GM23338 (cell line): ENCODE measurements around the gene GPATCH2. TPM values are rescaled to one million over a fixed set of nuclear protein-coding genes. Genes with fewer than 3 reads are reported as not detected.

ENCODE experiments used
- ATAC-seq: fragments of 200-7000 bp; cut with Tn5 transposase; 3 replicates; pipeline ENCODE4 v1.9.1; 2020
- DNase-seq: peaks from one replicate; pipeline ENCODE4 v3.0.0-alpha.2; 2015; ENCODE audit warnings: low spot score
- H2AFZ ChIP-seq: fragments of 200-600 bp; sonication (generic); 2 replicates; pipeline ENCODE4 v1.8.0; 2016; ENCODE audit warnings: antibody characterized with exemption, mild to moderate bottlenecking, moderate library complexity
- H3F3A ChIP-seq: fragments of 200-600 bp; sonication (generic); replicated peaks from 2 replicates; pipeline ENCODE4 v1.8.0; 2017; ENCODE audit warnings: antibody characterized with exemption, mixed run types, low read depth
- H3K27ac ChIP-seq: fragments of 200-600 bp; sonication (generic); 2 replicates; pipeline ENCODE4 v1.6.1; 2016; ENCODE audit warnings: low read depth
- H3K27me3 ChIP-seq: fragments of 200-600 bp; sonication (generic); 2 replicates; pipeline ENCODE4 v1.8.0; 2016; ENCODE audit warnings: mild to moderate bottlenecking, mixed run types, moderate library complexity; ENCODE audit not compliant: insufficient read depth
- H3K36me3 ChIP-seq: fragments of 200-600 bp; sonication (generic); 2 replicates; pipeline ENCODE4 v1.8.0; 2016; ENCODE audit warnings: mild to moderate bottlenecking; ENCODE audit not compliant: insufficient read depth
- H3K4me1 ChIP-seq: fragments of 200-600 bp; sonication (generic); 2 replicates; pipeline ENCODE4 v1.8.0; 2016; ENCODE audit warnings: mild to moderate bottlenecking, moderate library complexity; ENCODE audit not compliant: insufficient read depth
- H3K4me2 ChIP-seq: fragments of 200-600 bp; sonication (generic); 2 replicates; pipeline ENCODE4 v1.7.1; 2017; ENCODE audit warnings: mixed run types
- H3K4me3 ChIP-seq: fragments of 200-600 bp; sonication (generic); 2 replicates; pipeline ENCODE4 v1.6.1; 2016; ENCODE audit warnings: mixed run types
- H3K79me2 ChIP-seq: fragments of 200-600 bp; sonication (generic); replicated peaks from 2 replicates; pipeline ENCODE4 v1.8.0; 2017; ENCODE audit warnings: mild to moderate bottlenecking; ENCODE audit not compliant: insufficient read depth
- H3K9me2 ChIP-seq: fragments of 200-600 bp; sonication (generic); 2 replicates; pipeline ENCODE4 v1.8.0; 2017; ENCODE audit not compliant: insufficient read depth
- H4K20me1 ChIP-seq: fragments of 200-600 bp; sonication (generic); replicated peaks from 2 replicates; pipeline ENCODE4 v1.8.0; 2017; ENCODE audit warnings: mild to moderate bottlenecking; ENCODE audit not compliant: insufficient read depth
- H3K27ac Mint-ChIP-seq: 2 replicates; pipeline ENCODE4 v1.8.0; 2020; ENCODE audit warnings: inconsistent platforms, mild to moderate bottlenecking, moderate library complexity, mixed read lengths
- H3K27me3 Mint-ChIP-seq: 3 replicates; pipeline ENCODE4 v1.8.0; 2022; ENCODE audit warnings: low read depth, mild to moderate bottlenecking, moderate library complexity, mixed read lengths, inconsistent platforms; ENCODE audit not compliant: insufficient read depth, poor library complexity
- H3K36me3 Mint-ChIP-seq: 3 replicates; pipeline ENCODE4 v1.8.0; 2021; ENCODE audit warnings: low read depth, mild to moderate bottlenecking, inconsistent platforms, moderate library complexity, mixed read lengths
- H3K4me1 Mint-ChIP-seq: 3 replicates; pipeline ENCODE4 v1.8.0; 2020; ENCODE audit warnings: mild to moderate bottlenecking, inconsistent platforms, mixed read lengths
- H3K4me3 Mint-ChIP-seq: 3 replicates; pipeline ENCODE4 v1.8.0; 2021; ENCODE audit warnings: moderate library complexity, mild to moderate bottlenecking, inconsistent platforms, mixed read lengths
- H3K9me3 Mint-ChIP-seq: 3 replicates; pipeline ENCODE4 v1.8.0; 2020; ENCODE audit warnings: moderate library complexity, mild to moderate bottlenecking, inconsistent platforms, mixed read lengths
- CREB1 ChIP-seq: fragments of 250-450 bp; sonication (Bioruptor Pico); IDR thresholded peaks from 2 replicates; pipeline ENCODE4 v1.5.0; 2020; ENCODE audit warnings: low read depth, mild to moderate bottlenecking, moderate library complexity
- EZH2 ChIP-seq: fragments of 200-600 bp; sonication (generic); IDR thresholded peaks from one replicate; pipeline ENCODE4 v1.8.0; 2017; ENCODE audit warnings: antibody characterized with exemption, mild to moderate bottlenecking, low read depth; ENCODE audit not compliant: unreplicated experiment
- NANOG ChIP-seq: IDR thresholded peaks from 2 replicates; pipeline ENCODE4 v1.6.1; 2016; ENCODE audit warnings: antibody characterized with exemption, borderline replicate concordance
- ZNF114 ChIP-seq: fragments of 250-450 bp; sonication (Bioruptor Pico); IDR thresholded peaks from 2 replicates; pipeline ENCODE4 v1.5.0; 2020; ENCODE audit warnings: mild to moderate bottlenecking, moderate library complexity
- polyA plus RNA-seq: library from polyadenylated mRNA; unstranded; fragments of >200 nt; fragmentation: Nextera tagmentation; extraction: Ambion mirVana; gene quantifications from 2 replicates; pipeline ENCODE4 v1.2.1, GENCODE V29; 2016
- total RNA-seq: library from RNA; depleted of rRNA; stranded (reverse); fragments of >200 nt; shearing (Covaris generic); gene quantifications from 2 replicates; pipeline ENCODE4 v1.2.3, GENCODE V29; 2014
- TF ChIP-seq, protein P1 (sequence below): fragments of 250-450 bp; sonication (Bioruptor Pico); IDR thresholded peaks from 2 replicates; pipeline ENCODE4 v1.5.0; 2020; ENCODE audit warnings: mild to moderate bottlenecking, moderate library complexity
- TF ChIP-seq, protein P2 (sequence below), 2 experiments: fragments of 200-600 bp in 1 of 2; sonication (generic) in 1 of 2; conservative IDR thresholded peaks; 2 replicates each; pipeline versions ENCODE4 v1.5.1 to v1.6.1; 2016 to 2017; ENCODE audit warnings: antibody characterized with exemption in 2 of 2, low read depth in 2 of 2, mild to moderate bottlenecking in 2 of 2, moderate library complexity in 1 of 2
- TF ChIP-seq, protein P3 (sequence below): IDR thresholded peaks from one replicate; pipeline ENCODE4 v1.6.1; 2018; ENCODE audit warnings: antibody characterized with exemption; ENCODE audit not compliant: unreplicated experiment

Gene GPATCH2
- total and polyA plus RNA-seq, 2 experiments from 2014 or later: 12.3 to 26.7 TPM

DNA sequence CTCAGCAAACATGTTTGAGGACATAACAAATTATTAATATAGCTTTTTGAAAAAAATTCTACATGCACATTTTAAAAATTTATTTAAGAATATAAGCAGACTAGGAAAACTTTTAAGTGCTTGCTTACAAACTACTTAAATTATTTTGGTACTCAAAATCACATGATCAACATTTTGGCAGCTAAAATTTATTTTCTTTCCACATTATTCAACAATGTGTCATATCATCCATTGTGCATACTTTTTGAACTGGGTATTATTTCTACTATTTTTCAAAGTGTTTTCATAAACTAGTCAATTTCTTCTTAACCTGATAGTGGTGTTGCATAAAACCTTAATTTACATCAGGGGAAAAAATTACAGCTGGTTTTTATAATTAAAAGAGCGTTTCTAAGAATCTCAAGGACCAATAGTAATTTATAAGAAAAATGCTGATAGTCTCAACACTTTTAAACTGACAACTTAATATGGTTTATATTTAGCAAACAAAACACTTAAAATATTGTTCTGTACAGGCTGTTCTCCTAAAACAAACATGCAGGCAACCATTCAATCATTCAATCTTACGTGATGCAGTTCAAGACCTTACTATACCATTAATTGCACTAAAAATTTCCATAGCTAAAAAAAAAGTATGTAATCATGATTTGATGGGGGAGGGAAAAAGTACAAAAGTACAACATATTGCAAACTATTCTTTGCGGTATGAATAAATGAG is 105.0 kb downstream of the GPATCH2 start:
- no peak for ATAC-seq
- Histone ChIP-seq H3K27ac (no peak overlapping the region), H3K4me1 (no peaks in the 10 kb centered on the region), H3K9me2 (no peaks in the 10 kb centered on the region), H3F3A (no peaks in the 10 kb centered on the region), H3K36me3 (no peaks in the 10 kb centered on the region; the same call in 1 of the 2 replicates), H4K20me1 (no peaks in the 10 kb centered on the region), H3K79me2 (no peaks in the 10 kb centered on the region), H3K4me3 (no peak overlapping the region), H3K27me3 (no peaks in the 10 kb centered on the region), H3K4me2 (no peak overlapping the region), H2AFZ (no peak overlapping the region)
- Mint-ChIP-seq H3K36me3 (peaks cover 33% of the 10 kb centered on the region; the same call in 2 of the 3 replicates), H3K27ac (no peak overlapping the region), H3K4me3 (no peak overlapping the region), H3K27me3 (no peaks in the 10 kb centered on the region), H3K9me3 (peaks cover 18% of the 10 kb centered on the region; the same call in 2 of the 3 replicates), H3K4me1 (no peaks in the 10 kb centered on the region)
- TF ChIP-seq, protein P1, sequence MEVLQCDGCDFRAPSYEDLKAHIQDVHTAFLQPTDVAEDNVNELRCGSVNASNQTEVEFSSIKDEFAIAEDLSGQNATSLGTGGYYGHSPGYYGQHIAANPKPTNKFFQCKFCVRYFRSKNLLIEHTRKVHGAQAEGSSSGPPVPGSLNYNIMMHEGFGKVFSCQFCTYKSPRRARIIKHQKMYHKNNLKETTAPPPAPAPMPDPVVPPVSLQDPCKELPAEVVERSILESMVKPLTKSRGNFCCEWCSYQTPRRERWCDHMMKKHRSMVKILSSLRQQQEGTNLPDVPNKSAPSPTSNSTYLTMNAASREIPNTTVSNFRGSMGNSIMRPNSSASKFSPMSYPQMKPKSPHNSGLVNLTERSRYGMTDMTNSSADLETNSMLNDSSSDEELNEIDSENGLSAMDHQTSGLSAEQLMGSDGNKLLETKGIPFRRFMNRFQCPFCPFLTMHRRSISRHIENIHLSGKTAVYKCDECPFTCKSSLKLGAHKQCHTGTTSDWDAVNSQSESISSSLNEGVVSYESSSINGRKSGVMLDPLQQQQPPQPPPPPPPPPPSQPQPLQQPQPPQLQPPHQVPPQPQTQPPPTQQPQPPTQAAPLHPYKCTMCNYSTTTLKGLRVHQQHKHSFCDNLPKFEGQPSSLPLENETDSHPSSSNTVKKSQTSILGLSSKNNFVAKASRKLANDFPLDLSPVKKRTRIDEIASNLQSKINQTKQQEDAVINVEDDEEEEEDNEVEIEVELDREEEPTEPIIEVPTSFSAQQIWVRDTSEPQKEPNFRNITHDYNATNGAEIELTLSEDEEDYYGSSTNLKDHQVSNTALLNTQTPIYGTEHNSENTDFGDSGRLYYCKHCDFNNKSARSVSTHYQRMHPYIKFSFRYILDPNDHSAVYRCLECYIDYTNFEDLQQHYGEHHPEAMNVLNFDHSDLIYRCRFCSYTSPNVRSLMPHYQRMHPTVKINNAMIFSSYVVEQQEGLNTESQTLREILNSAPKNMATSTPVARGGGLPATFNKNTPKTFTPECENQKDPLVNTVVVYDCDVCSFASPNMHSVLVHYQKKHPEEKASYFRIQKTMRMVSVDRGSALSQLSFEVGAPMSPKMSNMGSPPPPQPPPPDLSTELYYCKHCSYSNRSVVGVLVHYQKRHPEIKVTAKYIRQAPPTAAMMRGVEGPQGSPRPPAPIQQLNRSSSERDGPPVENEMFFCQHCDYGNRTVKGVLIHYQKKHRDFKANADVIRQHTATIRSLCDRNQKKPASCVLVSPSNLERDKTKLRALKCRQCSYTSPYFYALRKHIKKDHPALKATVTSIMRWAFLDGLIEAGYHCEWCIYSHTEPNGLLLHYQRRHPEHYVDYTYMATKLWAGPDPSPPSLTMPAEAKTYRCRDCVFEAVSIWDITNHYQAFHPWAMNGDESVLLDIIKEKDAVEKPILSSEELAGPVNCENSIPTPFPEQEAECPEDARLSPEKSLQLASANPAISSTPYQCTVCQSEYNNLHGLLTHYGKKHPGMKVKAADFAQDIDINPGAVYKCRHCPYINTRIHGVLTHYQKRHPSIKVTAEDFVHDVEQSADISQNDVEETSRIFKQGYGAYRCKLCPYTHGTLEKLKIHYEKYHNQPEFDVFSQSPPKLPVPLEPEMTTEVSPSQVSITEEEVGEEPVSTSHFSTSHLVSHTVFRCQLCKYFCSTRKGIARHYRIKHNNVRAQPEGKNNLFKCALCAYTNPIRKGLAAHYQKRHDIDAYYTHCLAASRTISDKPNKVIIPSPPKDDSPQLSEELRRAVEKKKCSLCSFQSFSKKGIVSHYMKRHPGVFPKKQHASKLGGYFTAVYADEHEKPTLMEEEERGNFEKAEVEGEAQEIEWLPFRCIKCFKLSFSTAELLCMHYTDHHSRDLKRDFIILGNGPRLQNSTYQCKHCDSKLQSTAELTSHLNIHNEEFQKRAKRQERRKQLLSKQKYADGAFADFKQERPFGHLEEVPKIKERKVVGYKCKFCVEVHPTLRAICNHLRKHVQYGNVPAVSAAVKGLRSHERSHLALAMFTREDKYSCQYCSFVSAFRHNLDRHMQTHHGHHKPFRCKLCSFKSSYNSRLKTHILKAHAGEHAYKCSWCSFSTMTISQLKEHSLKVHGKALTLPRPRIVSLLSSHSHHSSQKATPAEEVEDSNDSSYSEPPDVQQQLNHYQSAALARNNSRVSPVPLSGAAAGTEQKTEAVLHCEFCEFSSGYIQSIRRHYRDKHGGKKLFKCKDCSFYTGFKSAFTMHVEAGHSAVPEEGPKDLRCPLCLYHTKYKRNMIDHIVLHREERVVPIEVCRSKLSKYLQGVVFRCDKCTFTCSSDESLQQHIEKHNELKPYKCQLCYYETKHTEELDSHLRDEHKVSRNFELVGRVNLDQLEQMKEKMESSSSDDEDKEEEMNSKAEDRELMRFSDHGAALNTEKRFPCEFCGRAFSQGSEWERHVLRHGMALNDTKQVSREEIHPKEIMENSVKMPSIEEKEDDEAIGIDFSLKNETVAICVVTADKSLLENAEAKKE (CRISPR knock-in tag): no peak
- no peak for TF ChIP-seq NANOG
- TF ChIP-seq EZH2: no peak
- no peak for TF ChIP-seq ZNF114
- TF ChIP-seq, protein P2, sequence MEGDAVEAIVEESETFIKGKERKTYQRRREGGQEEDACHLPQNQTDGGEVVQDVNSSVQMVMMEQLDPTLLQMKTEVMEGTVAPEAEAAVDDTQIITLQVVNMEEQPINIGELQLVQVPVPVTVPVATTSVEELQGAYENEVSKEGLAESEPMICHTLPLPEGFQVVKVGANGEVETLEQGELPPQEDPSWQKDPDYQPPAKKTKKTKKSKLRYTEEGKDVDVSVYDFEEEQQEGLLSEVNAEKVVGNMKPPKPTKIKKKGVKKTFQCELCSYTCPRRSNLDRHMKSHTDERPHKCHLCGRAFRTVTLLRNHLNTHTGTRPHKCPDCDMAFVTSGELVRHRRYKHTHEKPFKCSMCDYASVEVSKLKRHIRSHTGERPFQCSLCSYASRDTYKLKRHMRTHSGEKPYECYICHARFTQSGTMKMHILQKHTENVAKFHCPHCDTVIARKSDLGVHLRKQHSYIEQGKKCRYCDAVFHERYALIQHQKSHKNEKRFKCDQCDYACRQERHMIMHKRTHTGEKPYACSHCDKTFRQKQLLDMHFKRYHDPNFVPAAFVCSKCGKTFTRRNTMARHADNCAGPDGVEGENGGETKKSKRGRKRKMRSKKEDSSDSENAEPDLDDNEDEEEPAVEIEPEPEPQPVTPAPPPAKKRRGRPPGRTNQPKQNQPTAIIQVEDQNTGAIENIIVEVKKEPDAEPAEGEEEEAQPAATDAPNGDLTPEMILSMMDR (conservative IDR thresholded peaks at IDR 0.05; ENCODE audit: low read depth in 2 of 2): no peak
- TF ChIP-seq, protein P3, sequence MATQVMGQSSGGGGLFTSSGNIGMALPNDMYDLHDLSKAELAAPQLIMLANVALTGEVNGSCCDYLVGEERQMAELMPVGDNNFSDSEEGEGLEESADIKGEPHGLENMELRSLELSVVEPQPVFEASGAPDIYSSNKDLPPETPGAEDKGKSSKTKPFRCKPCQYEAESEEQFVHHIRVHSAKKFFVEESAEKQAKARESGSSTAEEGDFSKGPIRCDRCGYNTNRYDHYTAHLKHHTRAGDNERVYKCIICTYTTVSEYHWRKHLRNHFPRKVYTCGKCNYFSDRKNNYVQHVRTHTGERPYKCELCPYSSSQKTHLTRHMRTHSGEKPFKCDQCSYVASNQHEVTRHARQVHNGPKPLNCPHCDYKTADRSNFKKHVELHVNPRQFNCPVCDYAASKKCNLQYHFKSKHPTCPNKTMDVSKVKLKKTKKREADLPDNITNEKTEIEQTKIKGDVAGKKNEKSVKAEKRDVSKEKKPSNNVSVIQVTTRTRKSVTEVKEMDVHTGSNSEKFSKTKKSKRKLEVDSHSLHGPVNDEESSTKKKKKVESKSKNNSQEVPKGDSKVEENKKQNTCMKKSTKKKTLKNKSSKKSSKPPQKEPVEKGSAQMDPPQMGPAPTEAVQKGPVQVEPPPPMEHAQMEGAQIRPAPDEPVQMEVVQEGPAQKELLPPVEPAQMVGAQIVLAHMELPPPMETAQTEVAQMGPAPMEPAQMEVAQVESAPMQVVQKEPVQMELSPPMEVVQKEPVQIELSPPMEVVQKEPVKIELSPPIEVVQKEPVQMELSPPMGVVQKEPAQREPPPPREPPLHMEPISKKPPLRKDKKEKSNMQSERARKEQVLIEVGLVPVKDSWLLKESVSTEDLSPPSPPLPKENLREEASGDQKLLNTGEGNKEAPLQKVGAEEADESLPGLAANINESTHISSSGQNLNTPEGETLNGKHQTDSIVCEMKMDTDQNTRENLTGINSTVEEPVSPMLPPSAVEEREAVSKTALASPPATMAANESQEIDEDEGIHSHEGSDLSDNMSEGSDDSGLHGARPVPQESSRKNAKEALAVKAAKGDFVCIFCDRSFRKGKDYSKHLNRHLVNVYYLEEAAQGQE: no peak
- TF ChIP-seq CREB1 (CRISPR knock-in tag): no peak
- no peak for DNase-seq
